Panc1 (cell line): Measurements from ENCODE around the gene DRD2. TPM values are rescaled to one million over a fixed set of nuclear protein-coding genes. Genes with fewer than 3 reads are reported as not detected.

ENCODE experiments used
- ATAC-seq: fragments of 200-7000 bp; cut with Tn5 transposase; 2 replicates; pipeline ENCODE4 v1.9.1; 2020; ENCODE audit warnings: mild to moderate bottlenecking, moderate library complexity
- BruUV-seq: library from RNA; stranded (reverse); fragments of 400-500 nt; replicated peaks from 2 replicates; lab custom pipeline; 2021; lab: Mats Ljungman, UMichigan
- CTCF ChIA-PET: fragments of 300-600 bp; sonication (Branson Sonifier 250); formaldehyde crosslinking; loops from one replicate; lab custom pipeline; 2022; ENCODE audit warnings: antibody characterized with exemption; lab: Charles Lee
- POLR2A ChIA-PET: fragments of 300-600 bp; sonication (Branson Sonifier 250); formaldehyde crosslinking; loops from one replicate; lab custom pipeline; 2022; ENCODE audit warnings: antibody characterized with exemption; lab: Charles Lee
- DNase-seq: peaks from one replicate; pipeline ENCODE4 v3.0.0-alpha.2; 2010; ENCODE audit warnings: low read depth, low spot score
- H3K27ac ChIP-seq: 2 replicates; pipeline ENCODE4 v1.5.1; 2011; ENCODE audit warnings: mild to moderate bottlenecking, low read length, inconsistent platforms
- H3K27me3 ChIP-seq: fragments of 200-500 bp; sonication (Bioruptor generic); 2 replicates; pipeline ENCODE4 v1.6.0; 2014; ENCODE audit warnings: low read length, inconsistent platforms; ENCODE audit not compliant: control insufficient read depth, insufficient read depth
- H3K36me3 ChIP-seq: fragments of 200-500 bp; sonication (Bioruptor generic); 2 replicates; pipeline ENCODE4 v1.5.1; 2014; ENCODE audit warnings: inconsistent platforms, mild to moderate bottlenecking, low read length, moderate library complexity; ENCODE audit not compliant: control insufficient read depth, insufficient read depth
- H3K4me1 ChIP-seq: 2 replicates; pipeline ENCODE4 v1.5.1; 2011; ENCODE audit warnings: inconsistent platforms, mild to moderate bottlenecking, low read length, moderate library complexity; ENCODE audit not compliant: control insufficient read depth, insufficient read depth
- H3K4me3 ChIP-seq, 2 experiments: 2 replicates each; pipeline ENCODE4 v1.5.1; 2011 to 2012; ENCODE audit warnings: low read depth in 2 of 2, low read length in 2 of 2, mild to moderate bottlenecking in 2 of 2, inconsistent platforms in 1 of 2, moderate library complexity in 1 of 2
- H3K9me3 ChIP-seq: fragments of 200-500 bp; sonication (Bioruptor generic); 2 replicates; pipeline ENCODE4 v1.5.1; 2014; ENCODE audit warnings: low read depth, mild to moderate bottlenecking, inconsistent platforms, low read length, moderate library complexity; ENCODE audit not compliant: control insufficient read depth, insufficient read depth
- POLR2AphosphoS5 ChIP-seq: IDR thresholded peaks from 2 replicates; pipeline ENCODE4 v1.6.1; 2012; ENCODE audit warnings: mild to moderate bottlenecking, low read depth, low read length, moderate library complexity
- SIN3A ChIP-seq: IDR thresholded peaks from 2 replicates; pipeline ENCODE4 v1.6.1; 2012; ENCODE audit warnings: low read depth, mild to moderate bottlenecking, low read length, moderate library complexity, borderline replicate concordance; ENCODE audit not compliant: insufficient read depth
- TCF7L2 ChIP-seq: IDR thresholded peaks from 2 replicates; pipeline ENCODE4 v1.6.1; 2011; ENCODE audit warnings: mild to moderate bottlenecking, low read depth, low read length, inconsistent platforms
- in situ Hi-C: cut with HindIII; loops from 2 replicates; pipeline ENCODE4 v1.10.0; 2016; ENCODE audit warnings: low sequenced_read_pairs, low pct_unique_long_range_greater_than_20kb
- intact Hi-C: fragments of 100-400 bp; cut with micrococcal nuclease; formaldehyde crosslinking; loops from one replicate; pipeline ENCODE4 v1.10.0; 2022; ENCODE audit not compliant: unreplicated experiment
- total RNA-seq: library from RNA; stranded (reverse); gene quantifications from one replicate; pipeline ENCODE4 v1.2.1, GENCODE V29; 2021; ENCODE audit not compliant: unreplicated experiment
- TF ChIP-seq, protein P1 (sequence below): fragments of 450-650 bp; IDR thresholded peaks from 2 replicates; pipeline ENCODE4 v1.5.1; 2017; ENCODE audit warnings: mild to moderate bottlenecking
- TF ChIP-seq, protein P2 (sequence below), 2 experiments: IDR thresholded peaks; 2 replicates each; pipeline ENCODE4 v1.6.1; 2011 to 2012; ENCODE audit warnings: low read depth in 2 of 2, control low read depth in 1 of 2, low read length in 1 of 2, mild to moderate bottlenecking in 1 of 2, moderate library complexity in 1 of 2; ENCODE audit not compliant: insufficient read depth in 1 of 2

The DRD2 gene
- total RNA-seq, 1 experiment from 2014 or later = 5.3 TPM

DNA sequence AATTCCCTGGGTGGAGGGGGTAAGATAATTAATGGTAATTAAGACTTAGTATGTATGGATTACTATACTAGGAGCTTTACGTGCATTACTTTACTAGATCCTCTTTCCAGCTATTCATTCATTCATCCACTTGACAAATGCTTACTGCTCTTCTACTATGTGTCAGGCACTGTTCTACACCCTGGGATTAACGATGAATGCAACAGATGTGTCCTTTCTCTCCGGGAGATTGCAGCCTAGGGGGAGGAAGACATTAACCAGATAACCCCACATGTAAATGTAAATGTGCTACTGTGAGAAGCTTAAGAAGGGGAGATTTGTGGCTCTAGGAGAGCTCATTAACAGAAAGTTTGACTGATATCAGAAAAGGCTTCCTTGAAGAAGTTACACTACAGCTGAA lies 85.9 kb downstream of the DRD2 start:
- intact Hi-C loops (no loop called here), in situ Hi-C loops (no loop called here)
- H3K27me3 ChIP-seq = peaks cover 6% of the 10 kb centered on the region; the same call in 1 of the 2 replicates
- TF ChIP-seq TCF7L2 = no peak
- TF ChIP-seq, protein P1, sequence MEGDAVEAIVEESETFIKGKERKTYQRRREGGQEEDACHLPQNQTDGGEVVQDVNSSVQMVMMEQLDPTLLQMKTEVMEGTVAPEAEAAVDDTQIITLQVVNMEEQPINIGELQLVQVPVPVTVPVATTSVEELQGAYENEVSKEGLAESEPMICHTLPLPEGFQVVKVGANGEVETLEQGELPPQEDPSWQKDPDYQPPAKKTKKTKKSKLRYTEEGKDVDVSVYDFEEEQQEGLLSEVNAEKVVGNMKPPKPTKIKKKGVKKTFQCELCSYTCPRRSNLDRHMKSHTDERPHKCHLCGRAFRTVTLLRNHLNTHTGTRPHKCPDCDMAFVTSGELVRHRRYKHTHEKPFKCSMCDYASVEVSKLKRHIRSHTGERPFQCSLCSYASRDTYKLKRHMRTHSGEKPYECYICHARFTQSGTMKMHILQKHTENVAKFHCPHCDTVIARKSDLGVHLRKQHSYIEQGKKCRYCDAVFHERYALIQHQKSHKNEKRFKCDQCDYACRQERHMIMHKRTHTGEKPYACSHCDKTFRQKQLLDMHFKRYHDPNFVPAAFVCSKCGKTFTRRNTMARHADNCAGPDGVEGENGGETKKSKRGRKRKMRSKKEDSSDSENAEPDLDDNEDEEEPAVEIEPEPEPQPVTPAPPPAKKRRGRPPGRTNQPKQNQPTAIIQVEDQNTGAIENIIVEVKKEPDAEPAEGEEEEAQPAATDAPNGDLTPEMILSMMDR = no peak
- TF ChIP-seq POLR2AphosphoS5 = no peak
- no peak for TF ChIP-seq SIN3A
- TF ChIP-seq, protein P2, sequence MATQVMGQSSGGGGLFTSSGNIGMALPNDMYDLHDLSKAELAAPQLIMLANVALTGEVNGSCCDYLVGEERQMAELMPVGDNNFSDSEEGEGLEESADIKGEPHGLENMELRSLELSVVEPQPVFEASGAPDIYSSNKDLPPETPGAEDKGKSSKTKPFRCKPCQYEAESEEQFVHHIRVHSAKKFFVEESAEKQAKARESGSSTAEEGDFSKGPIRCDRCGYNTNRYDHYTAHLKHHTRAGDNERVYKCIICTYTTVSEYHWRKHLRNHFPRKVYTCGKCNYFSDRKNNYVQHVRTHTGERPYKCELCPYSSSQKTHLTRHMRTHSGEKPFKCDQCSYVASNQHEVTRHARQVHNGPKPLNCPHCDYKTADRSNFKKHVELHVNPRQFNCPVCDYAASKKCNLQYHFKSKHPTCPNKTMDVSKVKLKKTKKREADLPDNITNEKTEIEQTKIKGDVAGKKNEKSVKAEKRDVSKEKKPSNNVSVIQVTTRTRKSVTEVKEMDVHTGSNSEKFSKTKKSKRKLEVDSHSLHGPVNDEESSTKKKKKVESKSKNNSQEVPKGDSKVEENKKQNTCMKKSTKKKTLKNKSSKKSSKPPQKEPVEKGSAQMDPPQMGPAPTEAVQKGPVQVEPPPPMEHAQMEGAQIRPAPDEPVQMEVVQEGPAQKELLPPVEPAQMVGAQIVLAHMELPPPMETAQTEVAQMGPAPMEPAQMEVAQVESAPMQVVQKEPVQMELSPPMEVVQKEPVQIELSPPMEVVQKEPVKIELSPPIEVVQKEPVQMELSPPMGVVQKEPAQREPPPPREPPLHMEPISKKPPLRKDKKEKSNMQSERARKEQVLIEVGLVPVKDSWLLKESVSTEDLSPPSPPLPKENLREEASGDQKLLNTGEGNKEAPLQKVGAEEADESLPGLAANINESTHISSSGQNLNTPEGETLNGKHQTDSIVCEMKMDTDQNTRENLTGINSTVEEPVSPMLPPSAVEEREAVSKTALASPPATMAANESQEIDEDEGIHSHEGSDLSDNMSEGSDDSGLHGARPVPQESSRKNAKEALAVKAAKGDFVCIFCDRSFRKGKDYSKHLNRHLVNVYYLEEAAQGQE (IDR thresholded peaks at IDR 0.05; ENCODE audit: insufficient read depth in 1 of 2, low read depth in 2 of 2, low read length in 1 of 2) = no peak
- H3K4me1 ChIP-seq = peaks cover 5% of the 10 kb centered on the region; the same call in 1 of the 2 replicates
- DNase-seq (no peak), ATAC-seq (no peak)
- no peaks in the 10 kb centered on the region for H3K9me3 ChIP-seq
- no TSS peak for BruUV-seq
- H3K36me3 ChIP-seq = no peaks in the 10 kb centered on the region
- ChIA-PET POLR2A (no interaction called here), CTCF (no interaction called here)
- no peak overlapping the region for H3K27ac ChIP-seq
- no peak overlapping the region for H3K4me3 ChIP-seq

DNA sequence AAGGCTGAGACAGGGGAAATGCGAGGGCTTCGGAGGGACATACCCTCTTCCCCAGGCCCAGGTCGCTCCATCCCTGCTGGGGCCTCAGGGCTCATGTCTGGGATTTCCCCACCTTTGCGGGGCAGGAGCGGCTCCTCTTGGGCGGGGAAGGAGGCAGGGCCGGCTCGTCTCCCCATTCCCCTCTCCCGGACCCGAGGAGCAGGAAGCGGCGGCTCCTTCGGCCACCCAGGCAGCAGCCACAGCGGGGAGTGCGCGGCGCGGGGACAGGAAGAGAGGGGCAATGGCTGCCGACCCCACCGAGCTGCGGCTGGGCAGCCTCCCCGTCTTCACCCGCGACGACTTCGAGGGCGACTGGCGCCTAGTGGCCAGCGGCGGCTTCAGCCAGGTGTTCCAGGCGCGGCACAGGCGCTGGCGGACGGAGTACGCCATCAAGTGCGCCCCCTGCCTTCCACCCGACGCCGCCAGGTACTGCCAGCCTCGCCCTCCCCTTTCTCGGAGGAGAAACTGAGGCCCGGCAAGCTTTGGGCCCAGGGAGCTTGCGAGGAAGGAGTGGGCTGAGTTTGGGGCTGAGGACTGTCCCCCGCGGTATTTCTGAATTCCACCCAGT lies 87.5 kb downstream of the DRD2 start, which contains the start of gene ANKK1:
Gene ANKK1 (plus strand): TSS at position 175 of the 607 bp plus-strand sequence. CDS start 106 bp downstream, at position 281.
- Histone ChIP-seq H3K4me3 (peak within 1 kb of the TSS in 1 of 2 experiments; percentile 15; a peak in 3 of 4 replicates), H3K9me3 (no peaks in the 10 kb centered on the region), H3K36me3 (no peaks in the 10 kb centered on the region), H3K4me1 (peaks cover 5% of the 10 kb centered on the region; the same call in 1 of the 2 replicates), H3K27me3 (peaks cover 6% of the 10 kb centered on the region; the same call in 1 of the 2 replicates), H3K27ac (no peak within 1 kb of the TSS)
- TF ChIP-seq, protein P2 (IDR thresholded peaks at IDR 0.05; ENCODE audit: insufficient read depth in 1 of 2, low read depth in 2 of 2, low read length in 1 of 2) = no peak
- TF ChIP-seq, protein P1 = peak; percentile 65; the same call in 1 of the 2 replicates
- ChIA-PET POLR2A (no interaction called here), CTCF (interaction anchor here (0.6 kb wide), 1 partner anchor 94 kb away, joined by 3 read pairs; no protein-coding TSS in a partner anchor)
- BruUV-seq = no TSS peak
- intact Hi-C loops = no loop called here
- ATAC-seq = peak; percentile 67
- in situ Hi-C loops = no loop called here
- no peak for DNase-seq
